NCI-H345 treated with DMSO at 0.1 percent for 48 hours (cell line): ENCODE measurements around the gene RBM45.

ENCODE experiments used
- DNase-seq: peaks from one replicate; lab custom pipeline; 2025; ENCODE audit not compliant: unreplicated experiment; lab: John Stamatoyannopoulos, UW

The RBM45 gene

DNA sequence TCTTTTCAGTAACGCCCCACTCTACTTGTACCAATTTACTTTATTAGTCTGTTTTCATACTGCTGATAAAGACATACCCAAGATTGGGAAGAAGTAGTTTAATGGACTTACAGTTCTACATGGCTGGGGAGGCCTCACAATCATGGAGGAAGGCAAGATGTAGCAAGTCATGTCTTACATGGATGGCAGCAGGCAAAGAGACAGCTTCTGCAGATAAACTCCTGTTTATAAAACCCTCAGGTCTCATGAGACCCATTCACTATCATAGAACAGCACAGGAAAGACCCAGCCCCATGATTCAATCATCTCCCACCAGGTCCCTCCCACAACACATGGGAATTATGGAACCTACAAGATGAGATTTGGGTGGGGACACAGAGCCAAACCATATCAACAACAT is 43.3 kb downstream of the RBM45 start:
- DNase-seq, result no peak

- no peak for DNase-seq
These were observed 45.3 kb downstream of the RBM45 start for GRCh38 chr2:178157574-178157973.

- DNase-seq, result no peak
These were observed 47.7 kb downstream of the RBM45 start for GRCh38 chr2:178159966-178160365.

- DNase-seq, result no peak
These were observed 48.4 kb downstream of the RBM45 start for GRCh38 chr2:178160601-178161000.

GRCh38 chr2:178163395-178163794 is 51.2 kb downstream of the RBM45 start:
- DNase-seq, result no peak

- no peak for DNase-seq
These were observed 51.7 kb downstream of the RBM45 start for GRCh38 chr2:178163911-178164310.

- DNase-seq, result no peak
These were observed 61.4 kb downstream of the RBM45 start for GRCh38 chr2:178173657-178174056.

DNA sequence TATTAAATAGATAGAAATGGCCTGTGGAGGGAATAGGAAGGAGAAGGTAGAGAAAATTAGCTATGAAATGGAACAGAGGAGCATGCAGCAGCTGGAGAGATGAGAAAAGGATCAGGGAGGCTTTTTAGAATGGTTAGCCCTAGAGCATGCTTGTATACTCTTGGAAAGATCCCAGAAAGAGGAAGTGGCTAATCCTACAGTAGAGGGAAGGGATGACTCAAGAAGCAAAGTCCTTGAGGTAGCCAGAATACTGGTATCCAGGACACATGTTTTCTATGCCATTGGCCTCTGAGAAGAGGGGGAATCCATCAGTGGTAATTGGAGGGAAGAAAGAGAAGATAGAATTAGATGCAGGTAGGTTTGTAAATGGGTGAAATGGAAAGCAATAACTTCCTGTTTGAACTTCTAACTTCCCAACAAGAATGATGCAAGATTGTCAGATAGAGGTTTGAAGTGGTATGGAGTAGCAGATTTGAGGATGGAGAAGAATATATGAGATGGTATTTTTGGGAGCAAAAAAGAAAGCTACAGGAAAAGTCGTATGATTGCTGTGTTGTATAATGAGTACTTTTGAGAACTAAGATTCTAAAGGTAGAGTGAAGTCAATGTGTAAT is 64.9 kb downstream of the RBM45 start:
- DNase-seq, result no peak
